Posterior cingulate gyrus (tissue), 11 donors: Measurements from ENCODE around the gene FIGLA.
A peak's percentile ranks its signal among the peaks of the same experiment; 100 is the strongest.
"Not testable (repeated sequence)": the region's sequence is repeated elsewhere in the genome, so short reads cannot be mapped to it uniquely, and the experiment has no call there.

Source experiments
- DNase-seq, 10 donors: peaks; one replicate each; pipeline versions ENCODE4 v3.0.0 to v3.0.0-alpha.2; 2020 to 2021; ENCODE audit warnings: mixed read lengths in 3 of 10
- intact Hi-C: fragments of 100-400 bp; cut with DNase I; formaldehyde crosslinking; loops from one replicate; pipeline ENCODE4 v1.15.1; 2023

Gene FIGLA

DNA sequence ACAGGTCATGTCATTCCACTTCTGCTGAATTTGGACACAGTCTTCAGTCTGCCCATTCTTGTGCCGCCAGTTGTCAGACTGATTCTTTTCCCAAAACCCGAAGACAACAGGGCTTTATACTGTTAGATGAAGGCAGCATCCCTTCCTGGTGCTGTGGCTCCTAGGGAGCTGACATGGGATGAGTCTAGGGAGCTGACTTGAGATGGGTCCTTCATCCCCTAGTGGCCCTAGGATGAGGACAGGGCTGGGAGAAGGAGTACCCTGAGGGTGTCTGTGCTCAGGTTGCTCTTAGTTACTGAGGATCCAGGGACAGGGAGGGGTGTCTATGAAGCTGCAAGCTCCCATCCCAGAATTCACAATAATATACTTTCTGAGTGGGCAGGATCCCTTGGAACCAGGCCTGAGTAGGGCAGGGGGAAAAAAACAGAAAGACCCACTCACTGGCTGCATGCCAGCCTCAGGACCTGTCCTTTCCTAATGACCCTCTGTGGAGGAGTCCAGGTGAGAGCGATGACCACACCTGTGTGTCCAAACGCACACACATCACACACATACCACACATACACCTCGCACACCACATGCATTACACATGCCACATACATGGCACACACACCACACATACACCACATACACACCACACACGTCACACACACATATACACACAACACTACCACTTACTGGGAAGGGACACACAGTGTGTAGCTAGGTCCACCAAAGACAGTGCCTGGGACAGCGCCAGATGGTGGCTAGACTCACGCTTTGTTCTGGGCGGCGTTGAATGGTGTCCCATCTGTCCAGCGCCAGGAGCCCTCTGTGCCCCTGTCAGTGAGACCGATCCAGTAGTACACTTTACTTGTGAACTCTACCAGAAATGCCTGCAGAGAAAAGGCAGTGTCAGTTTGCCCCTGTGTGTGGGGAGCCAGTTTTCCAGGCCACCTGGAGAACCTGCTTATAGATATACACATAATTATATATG is 18.8 kb upstream of the FIGLA start:
- peak in 1 of 10 donors; percentile 57 for DNase-seq
- intact Hi-C loops: no loop called here

DNA sequence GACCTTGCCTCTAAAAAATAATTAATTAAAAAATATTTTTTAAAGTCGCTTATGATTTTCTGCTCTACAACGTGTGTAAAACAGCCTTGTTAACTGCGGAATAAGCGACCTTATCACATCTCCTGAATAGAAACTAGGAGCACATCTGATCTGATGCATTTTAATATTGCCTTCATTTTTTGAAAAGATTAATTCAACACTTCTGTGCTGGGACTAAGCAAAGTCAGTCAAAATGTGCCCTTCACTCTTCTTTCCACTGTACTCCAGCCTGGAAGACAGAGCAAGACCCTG is 17.3 kb upstream of the FIGLA start:
- DNase-seq: no peak
- intact Hi-C loops: no loop called here

DNA sequence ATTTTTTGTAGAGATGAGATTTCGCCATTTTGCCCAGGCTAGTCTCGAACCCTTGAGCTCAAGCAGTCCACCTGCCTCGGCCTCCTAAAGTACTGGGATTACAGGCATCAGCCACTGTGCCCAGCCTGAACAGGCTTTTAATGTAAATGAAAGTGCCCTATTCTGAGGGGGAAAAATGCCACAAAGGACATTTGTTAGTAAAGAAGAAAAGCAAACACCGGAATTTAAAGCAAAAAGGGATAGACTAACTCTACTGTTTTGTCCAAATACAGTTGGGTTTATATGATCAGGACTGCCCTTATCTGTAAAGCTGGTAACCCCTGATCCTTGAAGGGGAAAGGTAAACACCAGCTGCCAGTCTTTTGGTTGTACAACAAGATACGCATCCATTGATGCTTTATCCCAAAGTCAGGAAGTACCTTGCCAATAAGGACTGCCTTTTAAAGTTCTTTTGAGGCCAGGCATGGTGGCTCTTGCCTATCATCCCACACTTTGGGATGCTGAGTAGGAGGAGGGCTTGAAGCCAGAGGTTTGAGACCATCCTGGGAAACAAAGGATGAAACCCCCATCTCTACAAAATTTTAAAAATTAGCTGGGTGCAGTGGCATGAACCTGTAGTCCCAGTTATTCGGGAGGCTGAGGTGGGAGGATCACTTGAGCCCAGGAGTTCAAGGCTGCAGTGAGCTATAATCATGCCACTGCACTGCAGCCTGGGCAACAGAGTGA is 16.8 kb upstream of the FIGLA start:
- no peak for DNase-seq
- intact Hi-C loops: no loop called here

DNA sequence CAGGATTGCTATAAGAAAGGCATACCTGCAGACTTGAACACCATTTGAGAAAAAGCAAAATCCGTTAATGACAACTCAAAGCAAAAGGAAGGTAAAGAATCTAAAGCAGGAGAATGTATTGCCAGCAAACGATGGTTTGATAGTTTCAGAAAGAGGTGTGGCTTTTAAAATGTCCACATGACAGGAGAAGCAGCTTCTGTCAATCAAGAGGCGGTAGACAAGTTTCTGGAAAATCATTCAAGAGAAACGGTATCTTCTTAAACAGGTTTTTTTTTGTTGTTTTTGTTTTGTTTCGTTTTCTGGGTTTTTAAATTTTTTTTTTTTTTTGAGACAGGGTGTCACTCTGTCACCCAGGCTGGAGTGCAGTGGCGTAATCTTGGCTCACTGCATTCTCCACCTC is 16.2 kb upstream of the FIGLA start:
- intact Hi-C loops: no loop called here
- DNase-seq: no peak

DNA sequence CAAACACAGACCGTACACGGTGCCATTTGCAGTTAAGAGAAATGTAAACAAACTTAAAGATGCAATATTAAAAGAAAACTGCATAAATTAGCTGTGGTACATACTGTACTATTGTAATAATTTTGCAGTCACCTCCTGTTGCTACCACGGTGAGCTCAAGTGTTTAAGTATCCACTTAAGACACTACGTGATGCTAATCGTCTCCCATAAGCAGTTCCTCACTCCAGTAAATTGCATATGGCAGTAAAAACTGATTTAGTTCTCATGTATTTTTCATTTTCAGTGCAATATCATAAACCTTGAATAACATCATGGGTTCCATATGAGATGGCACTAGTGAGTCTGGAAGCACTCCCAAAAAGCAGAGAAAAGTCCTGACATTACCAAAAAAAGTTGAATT is 15.6 kb upstream of the FIGLA start:
- intact Hi-C loops: no loop called here

DNA sequence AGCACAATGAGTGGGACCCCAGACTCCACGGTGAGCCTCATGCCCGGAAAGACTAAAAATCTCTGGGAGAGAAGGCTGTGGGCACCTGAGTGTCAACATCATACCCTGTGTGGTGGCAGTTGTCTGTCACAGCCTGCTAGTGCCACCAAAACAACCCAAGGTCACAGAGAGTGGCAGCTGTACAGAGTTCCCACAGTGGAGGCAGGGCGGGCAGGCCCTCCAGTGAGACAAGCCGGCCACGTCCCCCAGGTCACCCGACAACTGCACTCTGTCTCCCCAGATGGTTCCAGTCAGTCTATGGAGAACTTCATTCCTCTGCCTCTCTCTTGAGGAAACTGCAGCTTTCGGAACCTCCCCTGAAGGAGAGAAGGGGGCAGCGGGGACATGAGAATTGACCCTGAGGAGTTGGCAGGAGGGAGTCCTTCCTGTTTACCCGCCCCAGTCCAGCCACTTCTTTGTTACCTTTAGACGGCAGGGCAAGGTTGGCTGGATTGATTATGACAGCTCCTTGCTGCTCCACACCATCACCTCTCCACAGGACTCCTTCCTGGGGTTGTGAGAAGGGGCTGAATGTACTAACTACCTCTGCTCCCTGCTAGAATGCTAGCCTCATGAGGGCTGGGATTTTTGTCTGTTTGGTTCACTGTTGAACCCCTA is 11.3 kb upstream of the FIGLA start:
- intact Hi-C loops: no loop called here
- DNase-seq: no peak

More for the DNA sequence above, 15.6 kb upstream of the FIGLA start:
- no peak for DNase-seq

DNA sequence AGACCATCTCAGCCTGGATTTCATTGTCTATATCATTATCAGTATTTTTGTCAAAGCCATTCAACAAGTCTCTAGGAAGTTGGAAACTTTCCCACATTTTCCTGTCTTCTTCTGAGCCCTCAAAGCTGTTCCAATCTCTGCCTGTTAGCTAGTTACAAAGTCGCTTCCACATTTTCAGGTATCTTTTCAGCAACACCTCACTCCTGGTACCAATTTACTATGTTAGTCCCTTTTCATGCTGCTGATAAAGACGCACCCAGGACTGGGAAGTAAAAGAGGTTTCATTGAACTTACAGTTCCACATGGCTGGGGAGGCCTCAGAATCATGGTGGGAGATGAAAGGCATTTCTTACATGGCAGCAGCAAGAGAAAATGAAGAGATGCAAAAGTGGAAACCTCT is 9.3 kb upstream of the FIGLA start:
- no peak for DNase-seq
- intact Hi-C loops: no loop called here

DNA sequence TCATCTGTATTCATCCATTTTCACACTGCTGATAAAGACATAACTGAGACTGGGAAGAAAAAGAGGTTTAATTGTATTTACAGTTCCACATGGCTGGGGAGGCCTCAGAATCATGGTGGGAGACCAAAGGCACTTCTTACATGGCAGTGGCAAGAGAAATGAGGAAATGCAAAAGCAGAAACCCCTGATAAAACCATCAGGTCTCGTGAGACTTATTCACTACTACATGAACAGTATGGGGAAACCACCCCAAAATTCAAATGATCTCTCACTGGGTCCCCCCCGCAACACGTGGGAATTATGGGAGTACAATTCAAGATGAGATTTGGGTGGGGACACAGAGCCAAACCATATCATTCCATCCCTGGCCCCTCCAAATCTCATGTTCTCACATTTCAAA is 7.6 kb upstream of the FIGLA start:
- DNase-seq, intact Hi-C loops: not testable (repeated sequence)

DNA sequence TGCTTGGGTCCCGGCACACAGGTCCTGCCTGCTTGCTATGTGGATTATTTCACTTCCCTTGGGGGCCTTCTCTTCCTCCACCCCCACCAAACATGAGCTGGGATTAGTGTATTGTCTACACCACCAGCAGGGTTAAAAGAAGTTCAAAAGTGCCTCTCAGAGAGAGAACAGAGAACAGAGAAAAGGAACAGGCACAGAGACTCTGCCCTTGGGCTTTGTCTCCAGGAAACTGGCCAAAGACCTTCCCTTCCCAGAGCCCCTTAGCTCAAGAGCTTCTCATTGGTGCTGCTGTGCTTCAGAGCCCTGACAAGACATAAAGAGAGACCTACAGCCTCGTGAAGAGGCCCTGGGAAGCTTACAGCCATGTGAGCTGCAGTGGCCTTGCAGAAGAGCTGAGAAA is 7.1 kb upstream of the FIGLA start:
- DNase-seq: no peak

DNA sequence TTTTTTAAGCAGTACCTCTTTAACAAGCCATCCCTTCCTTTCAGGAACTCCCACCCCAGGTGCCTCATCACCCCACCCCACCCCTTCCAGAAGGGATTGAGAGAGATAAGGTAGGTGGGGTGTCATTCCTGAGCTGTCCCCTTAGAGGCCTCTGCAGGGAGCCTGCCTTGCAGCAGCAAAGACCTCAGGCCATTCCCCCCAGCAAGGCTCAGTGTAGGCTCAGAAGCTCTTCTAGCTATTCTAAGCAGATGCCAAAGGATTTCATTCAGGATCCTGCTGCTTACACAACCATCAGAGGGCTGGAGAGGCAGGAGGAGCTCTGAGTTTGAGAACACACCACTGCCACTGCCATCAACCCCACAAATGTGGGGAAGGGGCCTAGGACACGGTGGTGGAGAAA is 5.8 kb upstream of the FIGLA start:
- intact Hi-C loops: no loop called here
- DNase-seq: no peak

More for the DNA sequence above, 7.1 kb upstream of the FIGLA start:
- intact Hi-C loops: no loop called here

DNA sequence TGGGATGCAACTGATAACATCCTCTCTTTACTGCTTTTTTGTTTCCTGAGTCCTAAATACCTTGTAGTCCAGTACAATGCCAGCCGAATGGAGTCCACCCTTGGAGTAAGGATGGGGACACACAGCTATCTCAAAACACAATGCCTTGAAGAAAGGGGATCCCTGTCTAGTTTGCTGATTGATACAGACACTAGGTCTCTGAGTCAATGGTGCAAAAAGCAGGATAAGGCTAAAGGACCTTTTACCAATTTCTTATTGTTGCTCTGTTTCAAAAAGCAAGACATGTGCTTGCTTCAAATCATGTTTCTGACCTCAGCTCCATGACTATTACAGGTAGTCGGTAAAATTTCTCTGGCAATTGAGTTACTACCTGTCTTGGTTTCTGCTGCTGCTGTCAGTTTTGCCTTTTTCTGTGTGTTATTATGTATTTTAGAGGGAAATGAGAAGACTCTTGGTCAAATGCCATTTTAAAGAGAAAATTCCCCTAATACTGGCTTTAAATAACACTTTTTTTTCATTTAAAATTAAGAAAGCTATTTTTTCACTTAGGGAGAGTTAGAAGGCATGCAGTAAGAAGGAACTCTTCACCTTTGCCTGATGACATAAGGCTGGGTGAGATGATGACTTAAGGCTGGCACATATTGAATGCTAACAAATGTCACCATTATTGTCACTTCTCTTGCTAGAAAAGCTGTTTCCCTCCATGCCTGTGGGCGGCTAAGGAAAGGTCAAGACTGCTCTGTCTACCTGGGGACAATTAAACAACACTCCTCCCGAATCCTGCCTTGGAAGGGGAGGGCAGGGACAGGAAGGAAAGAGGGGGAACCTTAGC is 4.9 kb upstream of the FIGLA start:
- intact Hi-C loops: no loop called here
- DNase-seq: no peak

DNA sequence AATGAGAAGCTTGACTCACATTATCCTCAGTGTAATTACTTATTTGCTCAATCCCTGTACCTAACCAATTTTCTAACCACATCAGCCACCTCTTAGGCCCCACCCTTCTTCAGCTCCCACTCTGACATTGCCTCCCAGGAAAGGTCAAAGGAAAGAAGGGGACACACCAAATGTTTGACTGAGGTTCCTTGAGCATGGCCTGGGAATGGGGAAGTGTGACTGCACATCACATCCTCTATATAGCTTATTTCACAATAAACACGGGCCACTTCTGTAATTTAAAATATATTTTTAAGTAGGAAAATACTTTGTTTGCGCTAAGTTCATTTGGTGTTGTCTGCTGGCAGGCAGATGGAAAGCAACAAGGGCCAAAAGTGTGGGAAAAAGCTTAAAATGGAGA is 3.0 kb upstream of the FIGLA start:
- no peak for DNase-seq
- intact Hi-C loops: no loop called here

DNA sequence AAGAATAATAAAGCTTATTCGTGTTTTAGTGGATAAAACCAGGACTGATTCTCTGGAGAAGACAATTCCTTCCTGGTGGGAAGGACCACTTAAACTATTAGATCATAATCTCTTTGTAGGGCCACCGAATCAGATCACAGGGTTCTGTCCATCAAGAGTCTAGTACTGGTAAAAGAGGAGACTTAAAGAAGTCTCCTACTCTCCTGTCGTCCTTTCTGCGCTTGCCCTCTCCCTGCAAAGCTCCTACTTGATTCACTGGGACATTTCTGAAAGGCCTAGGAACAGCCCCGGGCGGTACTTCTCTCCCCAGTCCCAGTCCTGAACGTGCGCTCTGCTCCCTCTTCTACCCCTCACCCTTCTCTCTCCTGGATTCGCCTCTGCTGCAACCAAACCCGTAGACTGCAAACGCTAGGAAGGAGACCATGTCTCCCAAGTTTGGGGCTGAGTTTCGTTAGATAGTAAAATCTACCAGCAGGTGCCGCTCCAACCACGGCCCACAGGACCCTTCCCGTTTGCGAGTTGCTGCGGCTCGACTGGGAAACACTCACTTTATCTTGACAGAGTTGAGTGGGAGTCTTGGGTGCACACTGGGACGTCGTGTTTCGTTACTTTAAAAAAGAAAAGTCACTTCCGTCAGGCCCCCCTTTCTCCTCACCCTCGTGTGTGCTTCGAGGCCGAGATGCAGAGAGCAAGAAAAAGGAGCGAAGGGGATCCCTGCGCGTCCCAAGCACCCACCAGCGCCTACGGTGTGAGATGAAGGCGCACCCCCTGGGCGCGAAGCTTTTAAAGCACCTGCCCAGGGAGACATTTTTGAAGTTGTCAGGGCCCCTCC is 923 bp downstream of the FIGLA start:
- intact Hi-C loops: loop anchor here (1.0 to 10.0 kb wide), 3 partner anchors 65 to 485 kb away; partner anchors contain the start of gene FAM136A
- peak; percentile 48 to 96 (median 74) for DNase-seq

DNA sequence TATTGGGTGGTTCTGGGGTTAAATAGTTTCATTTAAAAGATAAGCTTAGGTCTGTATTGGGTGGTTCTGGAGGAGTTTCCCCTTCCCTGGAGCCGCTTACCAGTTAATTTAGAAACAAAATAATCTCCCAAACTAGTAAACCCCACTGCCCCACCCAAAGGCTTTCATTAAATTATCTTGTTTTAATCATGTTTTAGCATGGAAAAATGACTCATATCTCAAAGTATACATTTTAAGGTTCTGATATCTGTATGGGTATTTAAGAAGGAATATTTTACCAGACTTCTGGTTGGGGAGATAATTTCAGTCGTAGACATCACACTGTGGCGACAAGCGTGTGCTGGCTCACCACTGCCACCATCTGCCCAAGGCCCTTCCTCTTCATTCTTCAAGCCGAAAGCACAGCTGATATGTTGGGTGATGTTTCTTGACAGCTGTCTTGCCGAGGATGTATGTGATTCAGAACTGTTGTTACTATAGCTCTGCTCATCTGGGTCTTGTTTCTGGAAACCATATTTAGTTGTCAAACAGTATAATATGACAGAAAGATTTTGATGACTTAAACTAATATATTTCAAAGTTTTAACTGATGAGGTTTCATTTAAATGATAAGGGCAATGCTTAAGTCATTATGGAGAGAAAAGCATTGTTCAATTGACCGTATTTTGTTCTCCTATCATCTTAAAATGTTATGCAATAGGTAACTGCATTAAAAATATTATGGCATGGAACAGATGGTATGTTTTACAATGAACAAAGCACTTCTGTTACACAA is 5.1 kb downstream of the FIGLA start:
- intact Hi-C loops: loop anchor here (1.0 to 10.0 kb wide), 3 partner anchors 69 to 481 kb away; partner anchors contain the start of gene FAM136A
- DNase-seq: peak; percentile 29 to 95 (median 63)

DNA sequence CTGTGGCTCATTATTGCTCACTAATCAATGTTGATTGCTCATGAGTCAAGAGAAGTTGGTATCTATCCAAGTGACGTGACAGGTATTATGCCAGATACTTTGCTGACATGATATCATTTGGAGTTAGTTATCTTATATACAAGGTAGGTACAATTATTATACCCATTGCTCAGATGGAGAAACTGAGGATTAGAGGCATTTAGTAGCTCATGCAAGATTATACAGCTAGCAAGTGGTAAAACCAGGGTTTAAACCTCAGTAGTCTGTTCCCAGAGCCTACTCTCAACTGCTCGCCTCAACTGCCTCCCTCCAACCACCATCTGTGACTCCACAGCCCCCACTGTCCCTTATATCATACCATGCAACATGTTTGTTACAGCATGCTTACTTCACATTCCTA is 6.1 kb downstream of the FIGLA start:
- intact Hi-C loops: loop anchor here (10.0 kb wide), 2 partner anchors 70 to 480 kb away; partner anchors contain the start of gene FAM136A
- DNase-seq: no peak

DNA sequence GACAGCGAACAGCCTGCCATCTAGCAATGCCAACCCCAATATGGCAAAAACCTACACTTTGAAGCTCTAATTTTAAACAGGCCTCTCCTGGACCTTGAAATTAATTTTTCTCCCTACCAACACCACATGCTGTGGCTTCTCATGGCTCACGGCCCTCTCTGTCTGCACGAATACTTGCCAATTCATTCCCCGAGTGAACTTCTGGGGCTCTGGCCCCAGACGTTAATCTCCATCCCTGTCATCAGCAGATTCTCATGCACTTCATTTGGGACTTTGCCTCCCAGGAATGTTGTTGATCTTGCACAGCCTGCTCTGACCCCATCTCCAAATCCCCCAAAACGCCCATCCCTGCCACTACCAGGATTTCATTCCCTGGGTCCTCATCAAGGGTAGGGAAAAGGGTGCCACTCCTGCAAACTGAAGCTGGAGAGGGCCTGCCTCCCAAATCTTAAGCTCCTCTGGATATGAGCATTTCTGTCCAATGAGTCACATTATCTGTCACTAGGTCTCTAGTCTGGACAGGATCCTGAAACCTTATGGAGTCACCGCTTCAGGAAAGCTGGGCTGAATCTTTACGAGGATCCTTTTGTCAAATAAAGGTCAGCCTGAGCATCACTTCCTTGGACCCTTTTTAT is 10.4 kb downstream of the FIGLA start:
- intact Hi-C loops: loop anchor here (10.0 kb wide), 2 partner anchors 75 to 475 kb away; partner anchors contain the start of gene FAM136A
- no peak for DNase-seq

DNA sequence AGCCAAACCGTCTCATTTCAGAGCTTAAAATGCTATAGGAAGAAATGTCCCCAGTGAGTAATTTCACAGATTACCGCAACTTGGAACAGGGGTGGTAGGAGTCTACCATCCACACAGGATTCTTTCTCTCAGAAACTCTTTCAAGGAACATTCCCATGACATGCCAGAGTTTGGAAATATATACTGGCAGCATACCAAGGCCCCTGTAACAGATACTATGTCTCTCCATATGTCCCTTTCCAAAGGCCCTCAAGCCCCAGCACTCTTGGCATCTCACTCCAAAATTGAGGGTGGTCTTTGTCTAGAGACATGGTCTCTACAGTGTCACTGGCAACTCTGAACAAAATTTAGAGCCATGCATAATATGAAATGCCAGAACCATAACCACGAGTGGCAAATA is 11.0 kb downstream of the FIGLA start:
- no peak for DNase-seq
- intact Hi-C loops: no loop called here

DNA sequence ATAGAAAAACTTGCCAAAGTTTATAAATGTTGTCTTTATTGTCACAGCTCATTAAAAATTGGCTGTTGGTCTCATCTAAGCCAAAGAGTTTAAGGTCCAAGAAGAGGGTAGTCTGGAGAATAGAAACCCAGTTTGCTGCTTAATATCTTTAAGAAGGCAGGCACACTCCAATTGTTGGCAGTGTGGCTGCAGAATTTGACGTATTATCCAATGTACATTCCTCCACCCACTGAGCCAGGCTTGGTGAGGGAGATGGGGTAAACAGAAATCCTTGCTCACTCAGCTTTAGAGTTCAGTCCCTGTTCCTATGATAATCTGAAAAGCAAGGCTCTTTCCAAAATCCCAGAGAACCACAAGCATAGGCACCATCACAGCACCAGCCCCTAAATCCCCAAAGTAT is 11.8 kb downstream of the FIGLA start:
- DNase-seq: no peak
- intact Hi-C loops: no loop called here
